ENCODE data around the gene ZNF358.

GRCh38 chr19:7469669-7470285, 46.1 kb upstream of the ZNF358 start:
- no peak for TF ChIP-seq CTCF (IDR thresholded peaks at IDR 0.05; ENCODE audit: low read length)
- no peak for TF ChIP-seq EZH2 (IDR thresholded peaks at IDR 0.05; ENCODE audit: borderline replicate concordance, low read length)
